Measurements from ENCODE around the gene EDC4. TPM values are rescaled to one million over a fixed set of nuclear protein-coding genes. Genes with fewer than 3 reads are reported as not detected.

The EDC4 gene
- total and polyA plus RNA-seq, 2 of the 13 experiments (the other 11 are each of a cell fraction or from before 2014, with no cell fraction given): 51.4 to 59.1 TPM

DNA sequence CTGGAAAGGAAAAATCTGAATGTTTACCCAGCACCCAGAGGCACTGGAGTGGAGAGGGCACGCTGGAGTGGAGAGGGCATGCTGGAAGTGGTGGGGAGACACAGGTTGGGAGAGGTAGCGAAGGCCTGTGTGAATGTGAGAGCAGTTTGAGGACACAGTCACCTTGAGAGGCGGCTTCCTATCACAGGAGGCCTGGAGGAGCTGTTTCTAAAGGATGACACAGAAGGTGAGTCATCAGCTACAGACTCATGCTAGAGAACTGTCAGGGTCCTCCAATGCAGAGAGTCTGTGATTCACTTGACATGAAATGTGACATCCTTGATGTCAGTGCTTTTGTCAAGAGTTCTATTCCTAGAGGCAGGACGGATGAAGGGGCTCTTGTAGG, 45.0 kb downstream of the EDC4 start:
- BruUV-seq (replicated peaks): no TSS peak
- ChIA-PET CTCF (ENCODE audit: low intra/inter-chr PET ratio, low total read pairs) (no interaction called here), POLR2A (interaction anchor here (0.9 kb wide), 1 partner anchor 14 kb away, joined by 3 read pairs; the partner anchor contains the start of gene CTRL)
- H3K4me3 ChIP-seq (replicated peaks in 1 of 3; ENCODE audit: insufficient read depth in 1 of 3, low read depth in 2 of 3, low read length in 3 of 3): no peak overlapping the region
- H3K36me3 ChIP-seq (replicated peaks in 1 of 2; ENCODE audit: control insufficient read depth in 1 of 2, insufficient read depth in 2 of 2, low read length in 2 of 2): peaks cover 14 to 18% of the 10 kb centered on the region in 2 experiments; a peak in 4 of 5 replicates
- H4K20me1 ChIP-seq (ENCODE audit: insufficient read depth, low read length): peaks cover 6% of the 10 kb centered on the region; the same call in 1 of the 2 replicates
- TF ChIP-seq ZZZ3 (CRISPR knock-in tag; IDR thresholded peaks at IDR 0.05; ENCODE audit: borderline replicate concordance) (no peak), CREB1 (IDR thresholded peaks at IDR 0.05) (peak; percentile 61), CREB1 (CRISPR knock-in tag; IDR thresholded peaks at IDR 0.05) (no peak), FOSL2 (CRISPR knock-in tag; IDR thresholded peaks at IDR 0.05) (peak; percentile 71), ZNF30 (CRISPR knock-in tag; IDR thresholded peaks at IDR 0.05) (no peak)
- H2AFZ ChIP-seq (ENCODE audit: low read length): no peak overlapping the region
- no peaks in the 10 kb centered on the region for H3K27me3 ChIP-seq (ENCODE audit: control insufficient read depth in 1 of 2, insufficient read depth in 2 of 2, low read length in 2 of 2)
- no peaks in the 10 kb centered on the region for H3K79me2 ChIP-seq (ENCODE audit: insufficient read depth, low read length)
- H3K27ac ChIP-seq (ENCODE audit: extremely low read length, insufficient read depth, low read length): no peak overlapping the region
- in situ Hi-C loops (cut with HindIII; ENCODE audit: extremely low pct_ligation_motif_present, low pct_unique_long_range_greater_than_20kb) (no loop called here), intact Hi-C loops (cut with micrococcal nuclease; ENCODE audit: unreplicated experiment) (no loop called here)
- 90% methylated on average over 4 of the region's 4 CpGs for WGBS (ENCODE audit: low lambda C conversion rate)
- no peak overlapping the region for H3K4me2 ChIP-seq (ENCODE audit: low read depth, low read length)
- peaks cover 34% of the 10 kb centered on the region for H3K4me1 ChIP-seq (ENCODE audit: insufficient read depth, low read length)
- no peaks in the 10 kb centered on the region for H3K9me3 ChIP-seq (ENCODE audit: low read length)
- no peak for ATAC-seq
- peak; percentile 53 for DNase-seq (ENCODE audit: low spot score)
- FAIRE-seq: no peak
- H3K9ac ChIP-seq (ENCODE audit: insufficient read depth, low read depth, low read length): no peak overlapping the region

DNA sequence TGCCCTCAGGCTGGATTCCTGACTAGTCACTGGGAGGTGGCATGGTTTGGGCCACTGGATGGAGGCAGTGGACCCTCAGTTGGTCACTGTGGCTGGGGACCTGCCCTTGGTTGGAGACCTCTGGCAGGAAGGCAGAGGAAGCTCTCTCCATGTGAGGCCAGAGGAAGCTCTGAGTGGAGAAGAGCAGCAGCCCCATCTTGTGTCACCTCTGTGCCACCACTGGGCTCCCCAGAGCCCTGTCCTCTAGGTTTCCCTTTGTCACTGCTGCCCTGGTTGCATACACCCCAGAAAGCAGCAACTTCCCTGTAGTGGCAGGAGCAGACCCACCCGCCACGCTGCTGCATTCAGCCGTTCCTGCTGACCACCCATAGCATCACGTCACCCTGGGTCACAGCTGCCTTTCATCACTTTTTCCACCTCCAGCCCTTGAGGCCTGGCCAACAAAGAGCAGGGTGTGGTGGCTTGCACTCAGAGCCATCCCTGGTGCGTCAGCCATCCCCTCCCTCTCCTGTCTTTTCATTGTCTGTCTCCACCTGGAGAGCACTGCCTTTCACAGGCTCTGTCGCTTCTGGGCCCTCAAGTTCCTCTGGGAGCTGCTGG, 46.9 kb downstream of the EDC4 start:
- no TSS peak for BruUV-seq (replicated peaks)
- no peaks in the 10 kb centered on the region for H3K27me3 ChIP-seq (ENCODE audit: control insufficient read depth in 1 of 2, insufficient read depth in 2 of 2, low read length in 2 of 2)
- no peak overlapping the region for H3K4me2 ChIP-seq (ENCODE audit: low read depth, low read length)
- POLR2A ChIA-PET: interaction anchor here (0.9 kb wide), 1 partner anchor 16 kb away, joined by 3 read pairs; no protein-coding TSS in a partner anchor
- ATAC-seq: peak; percentile 12; the same call in 2 of the 3 replicates
- CTCF ChIA-PET (ENCODE audit: low intra/inter-chr PET ratio, low total read pairs): interaction anchor here (1.1 kb wide), 1 partner anchor 103 kb away, joined by 4 read pairs; no protein-coding TSS in a partner anchor
- WGBS (ENCODE audit: low lambda C conversion rate): 88% methylated on average over 6 of the region's 6 CpGs
- FAIRE-seq: no peak
- no peak overlapping the region for H3K9ac ChIP-seq (ENCODE audit: insufficient read depth, low read depth, low read length)
- intact Hi-C loops (cut with micrococcal nuclease; ENCODE audit: unreplicated experiment): no loop called here
- in situ Hi-C loops (cut with HindIII; ENCODE audit: extremely low pct_ligation_motif_present, low pct_unique_long_range_greater_than_20kb): no loop called here
- no peaks in the 10 kb centered on the region for H3K9me3 ChIP-seq (ENCODE audit: low read length)
- H3K79me2 ChIP-seq (ENCODE audit: insufficient read depth, low read length): no peaks in the 10 kb centered on the region
- TF ChIP-seq, protein P1, sequence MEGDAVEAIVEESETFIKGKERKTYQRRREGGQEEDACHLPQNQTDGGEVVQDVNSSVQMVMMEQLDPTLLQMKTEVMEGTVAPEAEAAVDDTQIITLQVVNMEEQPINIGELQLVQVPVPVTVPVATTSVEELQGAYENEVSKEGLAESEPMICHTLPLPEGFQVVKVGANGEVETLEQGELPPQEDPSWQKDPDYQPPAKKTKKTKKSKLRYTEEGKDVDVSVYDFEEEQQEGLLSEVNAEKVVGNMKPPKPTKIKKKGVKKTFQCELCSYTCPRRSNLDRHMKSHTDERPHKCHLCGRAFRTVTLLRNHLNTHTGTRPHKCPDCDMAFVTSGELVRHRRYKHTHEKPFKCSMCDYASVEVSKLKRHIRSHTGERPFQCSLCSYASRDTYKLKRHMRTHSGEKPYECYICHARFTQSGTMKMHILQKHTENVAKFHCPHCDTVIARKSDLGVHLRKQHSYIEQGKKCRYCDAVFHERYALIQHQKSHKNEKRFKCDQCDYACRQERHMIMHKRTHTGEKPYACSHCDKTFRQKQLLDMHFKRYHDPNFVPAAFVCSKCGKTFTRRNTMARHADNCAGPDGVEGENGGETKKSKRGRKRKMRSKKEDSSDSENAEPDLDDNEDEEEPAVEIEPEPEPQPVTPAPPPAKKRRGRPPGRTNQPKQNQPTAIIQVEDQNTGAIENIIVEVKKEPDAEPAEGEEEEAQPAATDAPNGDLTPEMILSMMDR (CRISPR knock-in tag; IDR thresholded peaks at IDR 0.05): peak; percentile 47
- TF ChIP-seq MTA1 (CRISPR knock-in tag; IDR thresholded peaks at IDR 0.05; ENCODE audit: borderline replicate concordance): no peak
- TF ChIP-seq RAD21 (CRISPR knock-in tag; IDR thresholded peaks at IDR 0.05): peak; percentile 25; the same call in 1 of the 2 replicates
- no peak for TF ChIP-seq PHB2 (IDR thresholded peaks at IDR 0.05; ENCODE audit: partially characterized antibody)
- TF ChIP-seq STAG1 (CRISPR knock-in tag; IDR thresholded peaks at IDR 0.05): peak; percentile 63
- peaks cover 6% of the 10 kb centered on the region; the same call in 1 of the 2 replicates for H4K20me1 ChIP-seq (ENCODE audit: insufficient read depth, low read length)
- no peak overlapping the region for H3K4me3 ChIP-seq (replicated peaks in 1 of 3; ENCODE audit: insufficient read depth in 1 of 3, low read depth in 2 of 3, low read length in 3 of 3)
- peaks cover 32% of the 10 kb centered on the region for H3K4me1 ChIP-seq (ENCODE audit: insufficient read depth, low read length)
- peaks cover 22 to 27% of the 10 kb centered on the region in 2 experiments; a peak in 4 of 5 replicates for H3K36me3 ChIP-seq (replicated peaks in 1 of 2; ENCODE audit: control insufficient read depth in 1 of 2, insufficient read depth in 2 of 2, low read length in 2 of 2)
- H2AFZ ChIP-seq (ENCODE audit: low read length): no peak overlapping the region
- DNase-seq (ENCODE audit: low spot score): no peak
- H3K27ac ChIP-seq (ENCODE audit: extremely low read length, insufficient read depth, low read length): no peak overlapping the region
